Epithelial cell of esophagus (primary cell): ENCODE results near the gene AGTRAP.
A peak's percentile ranks its signal among the peaks of the same experiment; 100 is the strongest.

ENCODE experiments used
- DNase-seq: peaks from one replicate; pipeline ENCODE4 v3.0.0; 2010; ENCODE audit warnings: low read depth
- H3K4me3 ChIP-seq: 2 replicates; pipeline ENCODE4 v1.5.1; 2011; ENCODE audit warnings: mild to moderate bottlenecking, low read length, control low read depth
- CTCF ChIP-seq: IDR thresholded peaks from 2 replicates; pipeline ENCODE4 v1.5.1; 2011; ENCODE audit warnings: low read depth, mild to moderate bottlenecking, low read length, control low read depth, inconsistent platforms; ENCODE audit not compliant: insufficient read depth; ENCODE audit errors: missing control alignments

Gene AGTRAP

DNA sequence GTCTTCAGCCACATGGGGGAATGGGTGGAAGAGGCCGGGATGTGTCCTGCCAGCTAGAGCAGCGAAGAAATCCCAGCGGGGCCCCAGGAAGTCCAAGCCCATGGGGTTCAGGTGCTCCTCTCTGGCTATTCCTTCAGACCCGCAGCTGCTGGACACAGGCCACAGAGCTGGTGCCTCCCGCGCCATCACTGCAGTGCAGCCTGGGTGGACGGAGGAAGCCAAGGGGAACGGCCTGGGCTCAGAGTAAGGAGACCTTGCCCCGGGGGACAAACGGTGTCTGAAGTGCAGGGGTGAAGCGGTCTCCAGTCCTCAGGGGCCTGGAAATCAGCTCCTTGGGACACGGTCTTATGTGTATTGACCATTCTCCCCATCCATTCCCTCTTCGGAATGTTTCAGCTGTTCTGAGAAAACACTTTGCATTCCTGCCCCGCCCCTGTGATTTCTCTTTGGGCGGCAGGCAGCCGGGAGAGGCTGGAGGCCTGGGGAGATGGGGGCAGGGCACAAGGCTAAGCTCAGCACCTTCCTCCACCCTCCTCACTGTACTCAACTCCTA, 51.4 kb downstream of the AGTRAP start:
- no peak for TF ChIP-seq CTCF
- no peak overlapping the region for H3K4me3 ChIP-seq
- peak; percentile 52 for DNase-seq

- DNase-seq, result no peak
- no peak overlapping the region for H3K4me3 ChIP-seq
- TF ChIP-seq CTCF, result no peak
These were observed 52.0 kb downstream of the AGTRAP start for GRCh38 chr1:11787804-11788436.

DNA sequence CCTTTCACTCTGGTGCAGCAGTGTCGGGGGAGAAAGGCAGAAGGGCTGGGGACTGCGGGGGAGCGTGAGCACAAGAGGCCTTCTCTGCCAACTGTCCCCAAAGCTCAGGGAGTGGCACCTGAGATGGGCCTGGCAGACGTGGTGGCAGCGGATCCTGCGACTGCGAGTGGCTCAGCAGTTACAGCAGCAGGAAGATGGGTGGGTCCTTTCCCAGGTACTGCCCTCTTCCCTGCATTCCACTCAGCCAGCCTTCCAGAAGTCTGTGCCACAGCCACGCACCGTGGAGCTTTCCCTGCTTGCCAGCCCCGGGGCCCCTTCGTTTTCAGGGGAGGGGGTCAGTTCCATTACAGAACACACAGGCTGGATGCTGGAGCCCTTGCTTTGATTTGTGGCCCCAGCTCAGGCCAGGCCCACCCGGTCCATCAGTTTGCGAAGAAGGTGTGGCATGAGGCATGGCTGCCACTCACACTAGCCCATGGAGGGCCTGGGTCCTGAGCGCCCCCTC, 52.7 kb downstream of the AGTRAP start:
- no peak overlapping the region for H3K4me3 ChIP-seq
- no peak for TF ChIP-seq CTCF
- no peak for DNase-seq

DNA sequence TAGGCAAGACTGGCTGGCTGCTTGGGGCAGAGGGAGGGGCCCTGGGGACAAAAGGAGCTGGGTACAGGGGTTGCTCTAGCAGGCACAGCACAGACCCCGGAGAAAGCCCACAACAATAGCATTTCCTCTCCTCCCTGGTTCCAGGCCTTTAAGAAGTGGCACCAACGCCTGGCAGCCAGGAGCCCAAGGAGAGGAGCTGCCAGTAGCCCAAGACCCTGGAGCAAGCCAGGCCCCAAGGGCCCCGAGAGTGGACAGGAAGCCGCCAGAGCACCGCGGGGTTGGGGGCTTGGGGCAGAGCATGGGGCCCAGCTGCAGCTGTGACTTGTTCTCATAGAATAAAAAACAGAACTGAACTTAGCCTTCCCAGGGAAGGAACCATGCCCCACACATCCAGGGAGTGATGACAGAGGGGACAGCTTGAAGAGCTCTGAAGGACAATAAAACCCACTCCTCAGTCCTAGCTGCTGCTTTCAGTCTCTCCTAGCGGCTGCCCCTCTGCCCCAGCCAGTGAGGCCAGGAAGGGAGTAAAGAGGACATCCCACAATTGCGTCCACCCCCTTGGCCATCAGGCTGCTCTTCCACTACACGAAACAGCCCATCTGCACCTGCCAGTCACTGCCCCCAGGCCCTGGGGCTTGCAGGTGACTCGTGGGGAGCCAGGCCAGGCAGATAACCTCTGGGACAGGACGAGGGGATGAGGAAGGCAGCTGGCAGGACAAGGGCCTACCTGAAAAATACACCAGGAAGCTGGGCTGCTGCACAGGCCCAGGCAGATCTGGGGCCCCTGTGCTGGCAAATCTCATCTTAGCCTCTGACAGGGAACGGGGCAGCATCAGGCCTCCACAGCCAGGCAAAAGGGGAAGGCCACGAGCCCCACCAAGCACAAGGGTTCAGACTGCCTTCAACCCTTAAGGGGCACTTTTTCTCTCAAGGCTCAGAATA, 53.5 kb downstream of the AGTRAP start:
- no peak overlapping the region for H3K4me3 ChIP-seq

GRCh38 chr1:11790101-11790879, 54.4 kb downstream of the AGTRAP start:
- no peak for DNase-seq
- TF ChIP-seq CTCF, result no peak
- no peak overlapping the region for H3K4me3 ChIP-seq

More for the DNA sequence above, 53.5 kb downstream of the AGTRAP start:
- no peak for DNase-seq
- TF ChIP-seq CTCF, result no peak

- DNase-seq, result peak; percentile 68
- no peak overlapping the region for H3K4me3 ChIP-seq
- no peak for TF ChIP-seq CTCF
These were observed 55.2 kb downstream of the AGTRAP start for GRCh38 chr1:11790880-11791715.
